GM12875 (cell line): ENCODE measurements around the gene ATP11A.
"Not testable (repeated sequence)": the region's sequence is repeated elsewhere in the genome, so short reads cannot be mapped to it uniquely, and the experiment has no call there.

Source experiments
- H3K4me3 ChIP-seq: one replicate; pipeline ENCODE4 v1.5.1; 2011; ENCODE audit warnings: low read depth, low read length, control low read depth
- TF ChIP-seq, protein P1 (sequence below): IDR thresholded peaks from 2 replicates; pipeline ENCODE4 v1.5.1; 2011; ENCODE audit warnings: low read depth, mild to moderate bottlenecking, control low read depth, inconsistent platforms, low read length, moderate library complexity, borderline replicate concordance; ENCODE audit not compliant: insufficient read depth

The ATP11A gene

DNA sequence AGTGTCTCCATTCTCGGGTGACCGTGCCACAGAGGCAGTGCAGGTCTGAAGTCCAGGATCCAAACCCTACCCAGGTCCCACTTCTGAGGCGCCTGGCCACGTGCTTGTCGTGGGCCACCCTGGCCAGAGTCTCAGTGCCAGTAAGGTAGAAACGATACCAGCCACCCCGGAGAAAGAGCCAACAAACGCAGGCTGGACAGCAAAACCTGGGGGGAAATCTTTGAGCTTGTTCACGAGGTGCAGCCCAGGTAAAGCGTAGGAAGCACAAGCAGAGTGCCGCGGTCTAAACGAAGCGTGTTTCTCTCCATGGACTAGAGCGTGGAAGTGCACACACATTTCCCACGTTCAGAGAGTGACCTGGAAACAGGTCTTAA is 95.6 kb downstream of the ATP11A start:
- no peak overlapping the region for H3K4me3 ChIP-seq
- TF ChIP-seq, protein P1, sequence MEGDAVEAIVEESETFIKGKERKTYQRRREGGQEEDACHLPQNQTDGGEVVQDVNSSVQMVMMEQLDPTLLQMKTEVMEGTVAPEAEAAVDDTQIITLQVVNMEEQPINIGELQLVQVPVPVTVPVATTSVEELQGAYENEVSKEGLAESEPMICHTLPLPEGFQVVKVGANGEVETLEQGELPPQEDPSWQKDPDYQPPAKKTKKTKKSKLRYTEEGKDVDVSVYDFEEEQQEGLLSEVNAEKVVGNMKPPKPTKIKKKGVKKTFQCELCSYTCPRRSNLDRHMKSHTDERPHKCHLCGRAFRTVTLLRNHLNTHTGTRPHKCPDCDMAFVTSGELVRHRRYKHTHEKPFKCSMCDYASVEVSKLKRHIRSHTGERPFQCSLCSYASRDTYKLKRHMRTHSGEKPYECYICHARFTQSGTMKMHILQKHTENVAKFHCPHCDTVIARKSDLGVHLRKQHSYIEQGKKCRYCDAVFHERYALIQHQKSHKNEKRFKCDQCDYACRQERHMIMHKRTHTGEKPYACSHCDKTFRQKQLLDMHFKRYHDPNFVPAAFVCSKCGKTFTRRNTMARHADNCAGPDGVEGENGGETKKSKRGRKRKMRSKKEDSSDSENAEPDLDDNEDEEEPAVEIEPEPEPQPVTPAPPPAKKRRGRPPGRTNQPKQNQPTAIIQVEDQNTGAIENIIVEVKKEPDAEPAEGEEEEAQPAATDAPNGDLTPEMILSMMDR: no peak

DNA sequence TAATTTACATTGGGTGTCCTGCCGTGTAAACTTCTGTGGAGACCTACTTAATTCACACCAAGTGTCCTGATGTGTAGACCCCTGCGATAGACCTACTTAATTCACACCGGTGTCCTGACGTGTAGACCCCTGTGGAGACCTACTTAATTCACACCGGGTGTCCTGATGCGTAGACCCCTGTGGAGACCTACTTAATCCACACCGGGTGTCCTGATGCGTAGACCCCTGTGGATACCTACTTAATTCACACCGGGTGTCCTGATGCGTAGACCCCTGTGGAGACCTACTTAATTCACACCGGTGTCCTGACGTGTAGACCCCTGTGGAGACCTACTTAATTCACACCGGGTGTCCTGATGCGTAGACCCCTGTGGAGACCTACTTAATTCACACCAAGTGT is 97.0 kb downstream of the ATP11A start:
- not testable (repeated sequence) for H3K4me3 ChIP-seq

DNA sequence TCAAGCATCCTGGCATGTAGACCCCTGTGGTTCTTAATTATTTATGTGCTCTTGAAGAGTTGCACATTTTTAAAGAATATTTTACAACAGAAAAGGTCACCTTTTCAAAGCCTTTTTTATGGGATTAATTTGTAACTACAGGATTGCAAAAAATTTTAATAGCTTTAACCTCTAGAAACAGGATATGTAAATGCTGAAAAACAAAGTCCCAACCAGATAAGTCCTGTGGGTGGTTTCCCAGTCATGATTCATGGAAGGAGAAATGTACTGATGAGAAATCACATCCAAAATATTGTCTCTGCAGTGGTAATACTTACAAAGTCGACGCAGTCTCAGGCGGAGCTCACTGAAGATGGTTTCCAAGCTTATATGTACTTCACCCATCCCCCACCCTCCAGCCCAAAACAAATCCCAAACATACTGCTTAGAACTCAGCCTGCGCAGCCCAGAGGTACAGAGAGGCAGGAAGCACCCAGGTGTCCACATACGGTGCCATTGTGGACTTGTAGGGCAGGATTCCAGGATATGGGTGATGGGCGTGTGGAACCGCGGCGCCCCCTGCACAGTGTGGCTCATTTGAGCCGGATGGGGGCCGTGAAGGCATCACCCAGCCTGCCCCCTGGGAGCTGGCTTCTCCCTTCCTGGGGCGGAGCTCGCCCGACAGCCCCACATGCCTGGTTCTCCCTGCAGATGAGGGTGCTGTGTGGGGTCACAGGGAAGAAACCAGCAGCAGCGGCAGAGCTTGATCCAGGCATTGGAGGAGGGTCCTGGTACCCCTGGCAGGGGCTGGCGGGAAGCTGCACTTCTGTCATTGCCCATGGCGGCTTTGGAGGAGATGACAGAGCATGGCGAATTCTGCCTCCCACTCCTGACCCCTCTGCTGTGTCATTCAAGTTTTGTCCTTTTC is 101.2 kb downstream of the ATP11A start:
- TF ChIP-seq, protein P1: no peak
- H3K4me3 ChIP-seq: no peak overlapping the region

DNA sequence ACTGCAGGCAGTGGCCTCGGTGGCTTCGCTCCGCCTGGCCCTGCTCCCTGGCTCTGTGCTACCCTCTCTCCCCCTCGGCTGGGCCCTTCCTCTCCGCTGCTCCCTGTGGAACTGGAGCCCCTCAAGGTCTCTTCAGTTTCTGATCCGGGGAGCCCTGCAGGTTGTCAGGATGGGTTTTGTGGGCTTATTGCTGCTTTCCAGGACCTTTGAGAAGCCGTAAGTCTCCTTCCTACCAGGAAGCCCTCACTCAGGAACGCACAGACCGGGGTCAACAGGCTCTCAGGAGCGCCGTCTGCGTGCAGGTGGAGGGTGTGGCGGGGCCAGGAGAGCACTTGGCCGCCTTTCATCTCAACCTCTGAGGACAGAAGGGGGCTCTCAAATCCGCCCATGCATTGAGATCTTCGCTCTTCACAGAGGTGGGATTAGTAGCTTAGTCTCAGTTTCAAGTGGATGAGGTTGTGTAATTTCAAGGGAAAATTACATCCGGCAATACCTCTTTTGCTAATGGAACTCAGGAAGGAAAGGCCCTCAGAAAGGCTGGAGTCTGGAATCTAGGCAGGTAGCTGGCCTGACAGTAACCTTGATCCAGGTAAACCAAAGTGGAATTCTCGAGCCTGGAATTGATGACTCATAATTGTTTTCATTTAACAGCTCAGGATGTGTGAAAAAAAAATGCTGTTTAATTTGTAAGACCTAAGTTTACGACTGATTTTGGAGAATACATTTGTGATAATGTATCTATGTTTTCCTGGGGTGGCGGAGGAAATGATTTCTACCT is 102.0 kb downstream of the ATP11A start:
- H3K4me3 ChIP-seq: no peak overlapping the region
- TF ChIP-seq, protein P1: no peak

DNA sequence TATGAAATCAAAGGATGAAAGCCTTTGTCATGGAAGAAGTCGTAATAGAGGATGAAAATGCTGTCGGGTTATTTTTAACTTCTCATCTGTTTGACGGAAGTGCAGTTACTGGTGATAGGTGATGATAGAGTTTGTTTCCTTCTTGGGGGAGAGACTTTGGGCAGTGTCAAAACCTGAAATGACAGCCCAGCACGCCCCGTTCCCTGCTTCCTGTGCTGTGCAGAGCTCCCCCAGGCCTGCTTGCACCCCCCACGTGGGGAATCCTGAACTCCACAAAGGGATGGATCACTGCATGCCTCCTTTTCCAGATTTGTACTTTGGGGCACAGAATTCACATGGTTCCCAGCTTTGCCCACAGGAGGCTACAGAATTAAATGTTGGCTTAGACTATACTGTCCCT is 102.7 kb downstream of the ATP11A start:
- no peak overlapping the region for H3K4me3 ChIP-seq
- TF ChIP-seq, protein P1: no peak

DNA sequence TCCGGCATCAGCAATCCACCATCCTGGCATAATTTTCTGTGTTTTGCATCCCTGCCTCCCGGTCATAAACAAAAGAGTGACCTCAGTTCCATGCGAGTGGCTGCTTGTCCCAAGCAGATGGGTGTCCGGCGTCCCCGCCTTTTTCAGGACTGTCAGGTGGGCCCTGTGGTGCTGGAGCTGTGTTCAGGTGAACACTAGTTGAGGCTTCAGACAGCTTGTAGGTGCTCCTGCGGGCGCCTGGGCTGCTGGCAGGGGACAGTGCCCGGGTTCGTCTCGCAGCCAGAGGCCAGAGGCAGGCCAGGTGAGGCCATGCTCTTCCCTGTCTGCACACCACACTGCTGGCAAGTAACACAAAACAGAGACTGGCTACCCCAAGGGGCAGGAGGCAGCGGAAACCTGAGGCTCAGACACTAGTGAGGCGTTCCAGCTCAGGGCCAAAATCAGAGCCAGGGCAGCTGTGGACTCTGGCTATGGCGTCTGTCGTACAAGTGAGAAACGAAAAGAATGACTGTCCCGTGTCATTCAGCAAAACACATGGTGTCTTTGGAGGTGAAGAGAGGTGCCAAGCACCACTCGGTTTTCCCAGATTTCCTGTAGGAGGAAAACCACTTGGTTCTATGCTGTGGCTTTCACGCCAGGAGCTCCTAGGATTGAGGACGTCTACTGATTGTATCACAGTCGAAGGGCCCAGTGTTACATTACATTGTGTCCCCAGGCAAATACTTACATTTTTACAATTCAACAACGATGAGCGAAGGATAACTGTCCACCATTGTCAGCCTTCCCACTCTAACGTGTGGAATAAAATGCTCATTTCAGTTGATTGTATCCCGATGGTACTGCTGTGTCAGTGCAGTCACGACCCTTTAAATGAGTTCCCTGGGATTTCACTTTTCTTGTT is 104.0 kb downstream of the ATP11A start:
- no peak overlapping the region for H3K4me3 ChIP-seq
- TF ChIP-seq, protein P1: no peak

DNA sequence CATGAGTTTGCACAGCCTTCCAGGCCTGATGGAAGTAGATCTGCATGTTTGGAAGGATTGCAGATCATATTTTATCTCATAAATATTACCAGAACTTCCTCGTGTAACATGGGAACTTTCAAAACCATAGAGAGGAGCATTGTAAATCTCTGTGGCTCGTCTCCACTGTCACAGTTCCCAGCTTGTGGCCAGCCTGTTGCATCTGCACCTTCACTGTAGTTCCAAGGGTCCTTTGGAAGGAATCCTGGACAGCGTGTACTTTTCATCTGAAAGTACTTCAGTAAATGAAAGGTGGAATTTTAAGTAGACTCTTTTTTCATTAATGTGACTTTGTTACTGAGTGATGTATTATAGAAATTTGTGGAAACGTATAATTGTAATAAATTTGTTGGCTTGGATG is 105.4 kb downstream of the ATP11A start:
- TF ChIP-seq, protein P1: no peak
- H3K4me3 ChIP-seq: no peak overlapping the region
